H1 (cell line): ENCODE results near the gene SAMD4A. TPM values are rescaled to one million over a fixed set of nuclear protein-coding genes. Genes with fewer than 3 reads are reported as not detected.

ENCODE experiments used
- CTCF ChIA-PET: fragments of 300-600 bp; sonication (Branson Sonifier 250); formaldehyde crosslinking; loops from one replicate; lab custom pipeline; 2021; ENCODE audit not compliant: partially characterized antibody; lab: Charles Lee
- POLR2A ChIA-PET: fragments of 300-600 bp; sonication (Branson Sonifier 250); formaldehyde crosslinking; loops from one replicate; lab custom pipeline; 2021; ENCODE audit warnings: inconsistent platforms; ENCODE audit not compliant: partially characterized antibody; lab: Charles Lee
- DNase-seq, 2 experiments: peaks; one replicate each; pipeline versions ENCODE4 v3.0.0 to v3.0.0-alpha.2; 2010 to 2022; ENCODE audit warnings: low spot score in 2 of 2, low read depth in 1 of 2, mixed read lengths in 1 of 2
- FAIRE-seq: peaks from 2 replicates; lab custom pipeline; 2011; peaks lifted over from hg19 to GRCh38; lab: Jason Lieb, UNC
- H2AFZ ChIP-seq: 2 replicates; pipeline ENCODE4 v1.8.1; 2012; ENCODE audit warnings: low read length, inconsistent platforms
- H2AK5ac ChIP-seq: 2 replicates; pipeline ENCODE4 v1.6.1; 2013; ENCODE audit warnings: low read depth, low read length
- H2BK120ac ChIP-seq: replicated peaks from 2 replicates; pipeline ENCODE3; 2013; ENCODE audit warnings: low read depth, low read length, inconsistent platforms
- H2BK12ac ChIP-seq: 2 replicates; pipeline ENCODE4 v1.6.1; 2013; ENCODE audit warnings: low read depth, low read length
- H2BK15ac ChIP-seq: 2 replicates; pipeline ENCODE4 v1.6.1; 2013; ENCODE audit warnings: low read length
- H2BK20ac ChIP-seq: 2 replicates; pipeline ENCODE4 v1.6.1; 2013; ENCODE audit warnings: low read length
- H2BK5ac ChIP-seq: 2 replicates; pipeline ENCODE4 v1.6.1; 2013; ENCODE audit warnings: low read depth, low read length
- H3K14ac ChIP-seq: 2 replicates; pipeline ENCODE4 v1.6.1; 2013; ENCODE audit warnings: inconsistent platforms; ENCODE audit not compliant: insufficient read length
- H3K18ac ChIP-seq: 2 replicates; pipeline ENCODE4 v1.6.1; 2013; ENCODE audit warnings: low read length; ENCODE audit errors: extremely low read depth
- H3K23ac ChIP-seq: 2 replicates; pipeline ENCODE4 v1.6.1; 2013; ENCODE audit warnings: inconsistent platforms; ENCODE audit not compliant: insufficient read length
- H3K23me2 ChIP-seq: 2 replicates; pipeline ENCODE4 v1.6.1; 2013; ENCODE audit warnings: low read depth, low read length
- H3K27ac ChIP-seq: 2 replicates; pipeline ENCODE4 v1.6.1; 2011; ENCODE audit warnings: low read depth, low read length, inconsistent platforms
- H3K27me3 ChIP-seq, 4 experiments: replicated peaks in 1 of 4; 1 replicate in 1 of 4; 2 replicates in 3 of 4; pipeline versions ENCODE4 v1.6.1 to v1.8.1; 2011 to 2013; ENCODE audit warnings: low read length in 3 of 4, mild to moderate bottlenecking in 3 of 4, inconsistent platforms in 2 of 4, mixed read lengths in 2 of 4, moderate library complexity in 1 of 4; ENCODE audit not compliant: control insufficient read depth in 3 of 4, insufficient read depth in 3 of 4; ENCODE audit errors: extremely low read depth in 1 of 4
- H3K36me3 ChIP-seq, 4 experiments: 2 replicates each; pipeline versions ENCODE4 v1.6.1 to v1.8.1; 2011 to 2013; ENCODE audit warnings: mild to moderate bottlenecking in 4 of 4, low read length in 3 of 4, moderate library complexity in 2 of 4, control low read depth in 1 of 4, inconsistent platforms in 1 of 4; ENCODE audit not compliant: insufficient read depth in 4 of 4, control insufficient read depth in 2 of 4
- H3K4ac ChIP-seq: replicated peaks from 2 replicates; pipeline ENCODE3; 2013; ENCODE audit warnings: low read length, low read depth, mixed read lengths, inconsistent platforms; ENCODE audit not compliant: insufficient read length
- H3K4me1 ChIP-seq, 4 experiments: replicated peaks in 1 of 4; 1 replicate in 1 of 4; 2 replicates in 3 of 4; pipeline versions ENCODE4 v1.6.1 to v1.8.1; 2011 to 2013; ENCODE audit warnings: low read length in 3 of 4, inconsistent platforms in 2 of 4, mixed read lengths in 1 of 4; ENCODE audit not compliant: insufficient read depth in 4 of 4, control insufficient read depth in 3 of 4
- H3K4me2 ChIP-seq, 2 experiments: 2 replicates each; pipeline versions ENCODE4 v1.6.1 to v1.8.1; 2011 to 2013; ENCODE audit warnings: low read depth in 2 of 2, low read length in 2 of 2, control low read depth in 1 of 2, inconsistent platforms in 1 of 2, mild to moderate bottlenecking in 1 of 2; ENCODE audit not compliant: insufficient read depth in 1 of 2
- H3K4me3 ChIP-seq, 4 experiments: fragments of 200-600, 300-600 bp in 1 of 4; sonication (generic), shearing (Covaris generic), sonication (Bioruptor Twin) in 1 of 4; 2 replicates each; pipeline versions ENCODE4 v1.5.1 to v1.8.1; 2011 to 2016; ENCODE audit warnings: low read length in 4 of 4, low read depth in 3 of 4, control low read depth in 2 of 4, inconsistent platforms in 2 of 4, mild to moderate bottlenecking in 2 of 4, mixed read lengths in 1 of 4, moderate library complexity in 1 of 4; ENCODE audit not compliant: insufficient read depth in 2 of 4; ENCODE audit errors: extremely low read depth in 1 of 4
- H3K56ac ChIP-seq: replicated peaks from 2 replicates; pipeline ENCODE3; 2013; ENCODE audit warnings: low read depth, mild to moderate bottlenecking, mixed read lengths, low read length, inconsistent platforms; ENCODE audit not compliant: insufficient read length
- H3K79me1 ChIP-seq: 2 replicates; pipeline ENCODE4 v1.6.1; 2013; ENCODE audit warnings: low read depth, low read length, control low read depth
- H3K79me2 ChIP-seq, 2 experiments: 2 replicates each; pipeline versions ENCODE4 v1.6.1 to v1.8.1; 2012 to 2013; ENCODE audit warnings: low read length in 2 of 2, mild to moderate bottlenecking in 2 of 2, inconsistent platforms in 1 of 2; ENCODE audit not compliant: insufficient read depth in 2 of 2, control insufficient read depth in 1 of 2
- H3K9ac ChIP-seq, 4 experiments: replicated peaks in 1 of 4; 1 replicate in 1 of 4; 2 replicates in 3 of 4; pipeline versions ENCODE4 v1.6.1 to v1.8.1; 2011 to 2013; ENCODE audit warnings: low read depth in 3 of 4, low read length in 3 of 4, control low read depth in 2 of 4, mild to moderate bottlenecking in 2 of 4, moderate library complexity in 2 of 4, inconsistent platforms in 1 of 4; ENCODE audit errors: extremely low read depth in 1 of 4
- H3K9me3 ChIP-seq, 2 experiments: 2 replicates each; pipeline versions ENCODE4 v1.6.1 to v1.8.1; 2012 to 2013; ENCODE audit warnings: mild to moderate bottlenecking in 2 of 2, moderate library complexity in 2 of 2, control low read depth in 1 of 2, inconsistent platforms in 1 of 2, low read depth in 1 of 2, low read length in 1 of 2, mixed read lengths in 1 of 2; ENCODE audit not compliant: insufficient read depth in 2 of 2
- H4K20me1 ChIP-seq, 2 experiments: replicated peaks in 1 of 2; 2 replicates each; pipeline versions ENCODE3 to v1.8.1; 2011 to 2013; ENCODE audit warnings: inconsistent platforms in 2 of 2, low read length in 2 of 2, mild to moderate bottlenecking in 1 of 2; ENCODE audit not compliant: insufficient read depth in 2 of 2, control insufficient read depth in 1 of 2
- H4K5ac ChIP-seq: 2 replicates; pipeline ENCODE4 v1.6.1; 2013; ENCODE audit warnings: low read length, low read depth, mixed read lengths, inconsistent platforms; ENCODE audit not compliant: insufficient read length
- H4K8ac ChIP-seq: 2 replicates; pipeline ENCODE4 v1.8.0; 2013; ENCODE audit warnings: mild to moderate bottlenecking, moderate library complexity, low read length, inconsistent platforms; ENCODE audit not compliant: insufficient read depth; ENCODE audit errors: extremely low read depth
- H4K91ac ChIP-seq: replicated peaks from 2 replicates; pipeline ENCODE3; 2013; ENCODE audit warnings: low read length, mixed read lengths, inconsistent platforms; ENCODE audit not compliant: insufficient read length
- HDAC2 ChIP-seq, 2 experiments: fragments of 300-600 bp in 1 of 2; sonication (generic) in 1 of 2; IDR thresholded peaks; 2 replicates each; pipeline ENCODE4 v1.6.1; 2011 to 2012; ENCODE audit warnings: low read depth in 2 of 2, low read length in 2 of 2, mild to moderate bottlenecking in 2 of 2, moderate library complexity in 2 of 2, borderline replicate concordance in 1 of 2, inconsistent platforms in 1 of 2
- JUN ChIP-seq: IDR thresholded peaks from 2 replicates; pipeline ENCODE4 v1.6.1; 2011; ENCODE audit warnings: low read depth, mild to moderate bottlenecking, improper control_type of control experiment, low read length
- KDM4A ChIP-seq: IDR thresholded peaks from one replicate; pipeline ENCODE4 v1.7.1; 2012; ENCODE audit warnings: low read depth, mild to moderate bottlenecking, moderate library complexity, low read length, inconsistent platforms; ENCODE audit not compliant: severe bottlenecking
- WGBS, 2 experiments: shearing (Covaris generic) in 1 of 2; methylation state at CpG; one replicate each; pipeline versions ENCODE4 v1.1.6 to v1.1.7; 2013 to 2015; ENCODE audit warnings: low lambda C conversion rate in 2 of 2, mixed read lengths in 2 of 2, inconsistent platforms in 1 of 2, low coverage in 1 of 2, missing lambda C conversion rate in 1 of 2; ENCODE audit not compliant: insufficient replicate concordance in 2 of 2, insufficient coverage in 1 of 2, insufficient read length in 1 of 2; ENCODE audit errors: extremely low coverage in 1 of 2, missing lambda C conversion rate in 1 of 2; 5-methylcytosine and 5-hydroxymethylcytosine counted together
- polyA plus RNA-seq, 7 experiments: library from polyadenylated mRNA; depleted of rRNA in 3 of 7; stranded (reverse) in 5 of 7; unstranded in 2 of 7; fragments of >200 nt in 5 of 7; fragments of 200-250 nt in 2 of 7; gene quantifications; 1 replicate in 5 of 7; 2 replicates in 1 of 7; 4 replicates in 1 of 7; pipeline versions ENCODE4 v1.2.1 to v1.2.3, GENCODE V29; 2011 to 2013; ENCODE audit warnings: missing spikeins in 2 of 7, mixed read lengths in 2 of 7
- total RNA-seq: library from RNA; stranded (reverse); fragmentation: NEBNext Ultra II Directional; extraction: Animal tissue kit (Norgen Biotek cat#: 25700); gene quantifications from 2 replicates; pipeline ENCODE4 v1.2.1, GENCODE V29; 2021

The SAMD4A gene
- total and polyA plus RNA-seq, 2 of the 8 experiments (the other 6 are each of a cell fraction or from before 2014, with no cell fraction given), result 2.4 to 12.3 TPM

DNA sequence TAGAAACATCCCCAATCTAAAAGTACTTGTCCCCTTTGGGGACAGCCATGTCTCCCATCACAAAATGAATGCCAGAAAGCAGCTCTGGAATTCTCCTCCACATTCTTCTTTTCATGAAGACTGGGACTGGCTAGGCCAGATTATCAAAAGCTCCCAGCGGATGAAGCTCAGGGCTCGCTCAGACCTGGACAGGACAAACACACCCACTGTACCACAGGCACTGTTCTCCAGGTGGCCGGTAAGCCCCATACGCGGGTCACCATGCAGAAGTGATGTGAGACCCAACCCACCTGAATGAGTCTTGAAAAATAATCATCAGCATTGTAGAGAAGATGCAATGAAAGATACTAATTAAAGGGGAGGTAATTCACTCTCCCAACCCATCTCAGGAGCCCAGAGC is 250.6 kb downstream of the SAMD4A start:
- no peak overlapping the region for H2BK12ac ChIP-seq
- TF ChIP-seq JUN (no peak), HDAC2 (IDR thresholded peaks at IDR 0.05; ENCODE audit: borderline replicate concordance in 1 of 2, low read depth in 2 of 2, low read length in 2 of 2) (no peak), KDM4A (no peak)

More for the DNA sequence above, 250.6 kb downstream of the SAMD4A start:
- WGBS, 2 experiments, result 97% methylated on average over 5 of the region's 5 CpGs; no CpG with 5 or more reads in 1 of the 2 experiments
- no peak overlapping the region for H3K23ac ChIP-seq
- H3K9me3 ChIP-seq, result no peaks in the 10 kb centered on the region
- no peak overlapping the region for H4K8ac ChIP-seq
- FAIRE-seq (no peak), DNase-seq (no peak)
- no peak overlapping the region for H3K18ac ChIP-seq
- H2BK5ac ChIP-seq, result no peak overlapping the region
- ChIA-PET POLR2A (no interaction called here), CTCF (interaction anchor here (1.1 to 2.8 kb wide), 11 partner anchors 10 to 304 kb away, joined by 3 to 23 read pairs (median 3); no protein-coding TSS in a partner anchor)
- no peak overlapping the region for H3K4me3 ChIP-seq
- H4K5ac ChIP-seq, result no peak overlapping the region
- no peak overlapping the region for H4K91ac ChIP-seq
- no peak overlapping the region for H2BK15ac ChIP-seq
- H2AK5ac ChIP-seq, result no peak overlapping the region
- no peaks in the 10 kb centered on the region for H3K36me3 ChIP-seq
- no peak overlapping the region for H3K27ac ChIP-seq
- H3K4me2 ChIP-seq, result no peak overlapping the region
- no peaks in the 10 kb centered on the region for H3K79me2 ChIP-seq
- no peak overlapping the region for H2BK20ac ChIP-seq
- H3K4me1 ChIP-seq, result no peaks in the 10 kb centered on the region
- no peak overlapping the region for H2BK120ac ChIP-seq
- H3K23me2 ChIP-seq, result no peaks in the 10 kb centered on the region
- H4K20me1 ChIP-seq, result no peaks in the 10 kb centered on the region
- no peak overlapping the region for H3K14ac ChIP-seq
- no peak overlapping the region for H3K4ac ChIP-seq
- H3K56ac ChIP-seq, result no peak overlapping the region
- no peak overlapping the region for H3K9ac ChIP-seq
- H2AFZ ChIP-seq, result no peak overlapping the region
- no peaks in the 10 kb centered on the region for H3K27me3 ChIP-seq
- no peaks in the 10 kb centered on the region for H3K79me1 ChIP-seq
